ENCODE measurements around the gene COQ8B.

- TF ChIP-seq CTCF (IDR thresholded peaks at IDR 0.05) = peak in 1 of 2 donors; percentile 6
- peak; percentile 7 to 82 (median 68) for TF ChIP-seq POLR2AphosphoS5 (IDR thresholded peaks at IDR 0.05)
- TF ChIP-seq POLR2A (IDR thresholded peaks at IDR 0.05) = peak; percentile 76 to 77
Measured at GRCh38 chr19:40716482-40717324, at the start of gene COQ8B, which contains the start of gene ITPKC.

All from suprapubic skin (tissue), 4 donors.